Heart right ventricle (tissue), 16 donors: ENCODE results near the gene TXNRD1. TPM values are rescaled to one million over a fixed set of nuclear protein-coding genes. Genes with fewer than 3 reads are reported as not detected.

Source experiments
- ATAC-seq, 8 donors: fragments of 200-7000 bp; cut with Tn5 transposase; one replicate each; pipeline ENCODE4 v1.9.1; 2020; ENCODE audit warnings: mild to moderate bottlenecking in 8 of 8, moderate library complexity in 8 of 8, moderate number of reproducible peaks in 1 of 8
- DNase-seq, 2 donors: peaks; one replicate each; pipeline ENCODE4 v3.0.0-alpha.2; 2020
- H3K27ac ChIP-seq, 10 donors: fragments of 200-600 bp; sonication (generic) in 2 of 10; one replicate each; pipeline versions ENCODE4 v1.5.0 to v1.8.0; 2020 to 2022; ENCODE audit warnings: mild to moderate bottlenecking in 3 of 10
- H3K27me3 ChIP-seq, 7 donors: fragments of 200-600 bp; one replicate each; pipeline ENCODE4 v1.8.0; 2021 to 2022; ENCODE audit warnings: mild to moderate bottlenecking in 2 of 7
- H3K36me3 ChIP-seq, 9 donors: fragments of 200-600 bp; sonication (generic) in 1 of 9; one replicate each; pipeline versions ENCODE4 v1.5.0 to v1.8.0; 2020 to 2022; ENCODE audit warnings: mild to moderate bottlenecking in 2 of 9
- H3K4me1 ChIP-seq, 9 donors: fragments of 200-600 bp; sonication (generic) in 1 of 9; one replicate each; pipeline versions ENCODE4 v1.5.0 to v1.8.0; 2020 to 2022; ENCODE audit warnings: mild to moderate bottlenecking in 4 of 9
- H3K4me3 ChIP-seq, 10 donors: fragments of 200-600 bp; sonication (generic) in 2 of 10; one replicate each; pipeline versions ENCODE4 v1.5.0 to v1.8.0; 2020 to 2022; ENCODE audit warnings: mild to moderate bottlenecking in 7 of 10, moderate library complexity in 2 of 10
- H3K9me3 ChIP-seq, 11 donors: fragments of 200-600 bp in 10 of 11; sonication (generic) in 2 of 11; one replicate each; pipeline versions ENCODE4 v1.5.0 to v1.8.0; 2013 to 2022; ENCODE audit warnings: mild to moderate bottlenecking in 2 of 11, control low read depth in 1 of 11, moderate library complexity in 1 of 11
- WGBS, 2 donors: extraction: QIAGEN DNeasy Blood & Tissue Kit; methylation state at CpG; one replicate each; pipeline ENCODE4 v1.1.7; 2013; ENCODE audit warnings: inconsistent platforms in 1 of 2; 5-methylcytosine and 5-hydroxymethylcytosine counted together
- intact Hi-C, 10 donors: fragments of 100-400 bp; cut with DNase I; formaldehyde crosslinking; loops; one replicate each; pipeline versions ENCODE4 v1.11.1 to v1.14.2; 2022
- polyA plus RNA-seq, 2 donors: library from polyadenylated mRNA; stranded (reverse); fragments of 200-250 nt; gene quantifications; one replicate each; pipeline ENCODE4 v1.2.3, GENCODE V29; 2013
- total RNA-seq, 10 donors: library from RNA; stranded (reverse); fragmentation: NEBNext Ultra II Directional in 3 of 10; extraction: Animal tissue kit (Norgen Biotek cat#: 25700) in 3 of 10; gene quantifications; one replicate each; pipeline versions ENCODE4 v1.2.1 to v1.2.4, GENCODE V29; 2021 to 2023
- TF ChIP-seq, protein P1 (sequence below), 9 donors: fragments of 200-600 bp; sonication (generic) in 2 of 9; IDR thresholded peaks; one replicate each; pipeline versions ENCODE4 v1.5.0 to v1.8.0; 2021 to 2022; ENCODE audit warnings: antibody characterized with exemption in 9 of 9, mild to moderate bottlenecking in 5 of 9, moderate library complexity in 1 of 9
- donor health status: Arrhythmogenic right ventricular cardiomyopathy.
- donor health status: ischemic (EF 13 %, LVEDD 7.1; RV severe dilation, severe dysfunction).
- donor health status: healthy with polysubstance abuse.
- donor health status: DM: no; HTN: yes; CAD: no.
- donor health status: DM: no; HTN: no; CAD: no.
- donor health status: ischemic (EF 25% LVEDD 6.9; RV normal size, moderate dysfunction).
- donor health status: ischemic (EF 25% LVEDD 5.7; RV mildly dilated, moderate dysfunction).
- donor health status: healthy.
- donor health status: DM: yes; HTN: yes; CAD: no.
- donor health status: Ischemic cardiomyopathy.
- donor health status: ischemic (EF 35%, LVEDD 5.7; RV mildly dilated, moderate dysfunction).
- donor health status: nonischemic (EF 11% LVEDD 7.7; RV severe dilation, severe dysfunction).
- donor health status: DM: yes; HTN: yes; CAD: no.
- donor health status: PGD.
- donor health status: ischemic (EF 29% LVEDD 5.4; RV normal size, mild dysfunction).
- donor health status: nonischemic (EF 23%, LVEDD 6.1; RV moderate dilation, normal function).

The TXNRD1 gene
- total and polyA plus RNA-seq, 12 donors = 20.6 to 113 (median 79.5) TPM

DNA sequence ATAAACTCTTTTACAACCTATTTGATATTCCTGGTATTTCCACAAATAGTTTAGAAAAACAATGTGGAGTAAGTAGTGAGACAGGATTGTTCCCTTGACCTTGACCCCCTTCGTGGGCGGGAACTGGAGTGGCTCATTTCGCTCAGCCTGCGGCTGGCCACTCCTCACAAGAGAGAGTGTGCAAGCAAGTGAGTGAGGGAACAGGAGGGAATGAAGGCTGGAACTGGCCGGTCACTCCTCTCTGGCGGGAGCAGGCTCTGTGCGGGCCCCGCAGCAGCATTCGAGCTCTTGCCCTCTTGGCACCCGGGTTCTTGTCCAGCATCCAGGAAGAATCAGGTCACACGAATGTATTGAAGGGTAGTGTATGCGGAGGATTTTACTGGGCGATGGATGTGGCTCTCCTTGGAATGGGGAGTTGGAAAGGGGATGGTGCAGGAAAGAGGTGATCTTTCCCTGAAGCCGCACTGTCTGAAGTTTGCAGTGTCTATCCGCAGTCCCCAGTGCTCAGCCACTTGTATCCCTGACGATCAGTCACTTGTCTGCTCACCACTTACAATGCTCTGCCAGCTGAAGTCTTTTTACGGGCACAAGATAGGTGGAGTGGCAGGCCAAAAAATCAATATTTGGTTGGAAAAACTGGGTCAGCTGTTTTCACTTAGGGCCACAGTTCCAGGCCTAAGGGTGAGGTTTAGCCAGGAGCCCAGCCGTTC lies 28.0 kb upstream of the TXNRD1 start:
- Histone ChIP-seq H3K9me3 (peaks cover 0 to 45% (median 13%) of the 10 kb centered on the region in 11 donors), H3K36me3 (no peaks in the 10 kb centered on the region), H3K4me1 (no peaks in the 10 kb centered on the region), H3K27ac (no peak overlapping the region), H3K4me3 (no peak overlapping the region), H3K27me3 (no peaks in the 10 kb centered on the region)
- DNase-seq = no peak
- WGBS, 2 donors = 94 to 95% methylated on average over 18 of the region's 18 CpGs
- TF ChIP-seq, protein P1, sequence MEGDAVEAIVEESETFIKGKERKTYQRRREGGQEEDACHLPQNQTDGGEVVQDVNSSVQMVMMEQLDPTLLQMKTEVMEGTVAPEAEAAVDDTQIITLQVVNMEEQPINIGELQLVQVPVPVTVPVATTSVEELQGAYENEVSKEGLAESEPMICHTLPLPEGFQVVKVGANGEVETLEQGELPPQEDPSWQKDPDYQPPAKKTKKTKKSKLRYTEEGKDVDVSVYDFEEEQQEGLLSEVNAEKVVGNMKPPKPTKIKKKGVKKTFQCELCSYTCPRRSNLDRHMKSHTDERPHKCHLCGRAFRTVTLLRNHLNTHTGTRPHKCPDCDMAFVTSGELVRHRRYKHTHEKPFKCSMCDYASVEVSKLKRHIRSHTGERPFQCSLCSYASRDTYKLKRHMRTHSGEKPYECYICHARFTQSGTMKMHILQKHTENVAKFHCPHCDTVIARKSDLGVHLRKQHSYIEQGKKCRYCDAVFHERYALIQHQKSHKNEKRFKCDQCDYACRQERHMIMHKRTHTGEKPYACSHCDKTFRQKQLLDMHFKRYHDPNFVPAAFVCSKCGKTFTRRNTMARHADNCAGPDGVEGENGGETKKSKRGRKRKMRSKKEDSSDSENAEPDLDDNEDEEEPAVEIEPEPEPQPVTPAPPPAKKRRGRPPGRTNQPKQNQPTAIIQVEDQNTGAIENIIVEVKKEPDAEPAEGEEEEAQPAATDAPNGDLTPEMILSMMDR (IDR thresholded peaks at IDR 0.05) = no peak
- intact Hi-C loops = no loop called here
- no peak for ATAC-seq

DNA sequence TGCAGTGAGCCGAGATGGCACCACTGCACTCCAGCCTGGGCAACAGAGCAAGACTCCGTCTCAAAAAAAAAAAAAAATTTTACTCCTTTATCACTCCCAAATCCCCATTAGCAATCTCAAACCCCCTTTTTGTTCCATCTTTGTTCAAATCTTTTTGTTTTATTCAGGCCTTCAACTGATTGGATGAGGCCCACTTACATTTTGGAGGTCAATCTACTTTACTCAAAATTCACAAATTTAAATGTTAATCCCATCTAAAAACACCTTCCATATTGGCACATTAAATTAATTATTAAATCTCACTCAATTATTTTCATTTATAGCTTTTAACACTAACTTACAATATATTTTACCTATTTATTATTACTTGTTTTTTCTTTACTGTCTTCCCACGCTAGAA lies 27.0 kb upstream of the TXNRD1 start:
- Histone ChIP-seq H3K27ac (no peak overlapping the region), H3K27me3 (no peaks in the 10 kb centered on the region), H3K36me3 (no peaks in the 10 kb centered on the region), H3K4me1 (no peaks in the 10 kb centered on the region), H3K4me3 (no peak overlapping the region), H3K9me3 (peaks cover 0 to 35% (median 8%) of the 10 kb centered on the region in 11 donors)
- 97% methylated on average over 3 of the region's 3 CpGs for WGBS, 2 donors
- TF ChIP-seq, protein P1 (IDR thresholded peaks at IDR 0.05) = no peak
- ATAC-seq (no peak), DNase-seq (no peak)
- intact Hi-C loops = no loop called here

DNA sequence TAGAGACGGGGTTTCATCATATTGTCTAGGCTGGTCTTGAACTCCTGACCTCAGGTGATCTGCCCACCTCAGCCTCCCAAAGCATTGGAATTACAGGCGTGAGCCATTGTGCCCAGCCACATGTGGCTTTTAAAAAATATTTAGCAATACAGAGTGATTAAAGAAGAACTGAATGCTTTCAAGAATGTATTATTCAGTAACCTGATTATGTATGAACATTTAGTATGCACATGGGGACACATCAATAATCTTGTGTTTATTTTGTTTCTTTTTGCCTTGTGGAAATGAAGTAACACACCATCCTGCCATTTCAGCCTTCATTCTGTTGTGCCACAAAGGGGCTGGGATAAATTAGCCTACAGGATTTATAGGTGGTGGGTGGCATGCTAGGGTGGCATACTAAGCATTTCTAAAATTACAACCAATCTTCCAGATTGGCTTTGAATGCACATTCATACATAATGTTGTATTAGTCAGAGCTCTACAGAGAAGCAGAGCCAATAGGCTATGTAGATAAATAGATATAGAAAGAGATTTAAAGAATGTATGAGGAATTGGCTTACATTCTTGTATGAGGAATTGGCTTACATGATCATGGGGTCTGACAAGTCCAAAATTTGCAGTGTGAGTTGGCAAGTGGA lies 25.5 kb upstream of the TXNRD1 start:
- TF ChIP-seq, protein P1 (IDR thresholded peaks at IDR 0.05) = no peak

DNA sequence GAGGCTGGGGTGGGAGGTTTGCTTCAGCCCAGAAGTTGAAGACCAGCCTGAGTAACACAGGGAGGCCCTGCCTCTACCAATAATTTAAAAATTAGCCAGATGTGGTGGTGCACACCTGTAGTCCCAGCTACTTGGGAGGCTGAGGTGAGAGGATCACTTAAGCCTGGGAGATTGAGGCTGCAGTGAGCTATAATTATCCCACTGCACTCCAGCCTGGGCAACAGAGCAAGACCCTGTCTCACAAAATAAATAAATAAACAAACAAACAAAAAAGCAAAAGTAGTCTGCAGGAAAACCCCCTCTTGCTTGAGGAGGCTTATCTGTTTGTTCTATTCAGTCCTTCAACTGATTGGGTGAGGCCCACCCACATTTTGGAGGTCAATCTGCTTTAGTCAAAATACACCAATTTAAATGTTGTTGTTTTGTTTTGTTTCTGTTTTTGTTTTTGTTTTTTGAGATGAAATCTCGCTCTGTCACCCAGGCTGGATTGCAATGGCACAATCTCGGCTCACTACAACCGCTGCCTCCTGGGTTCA lies 24.9 kb upstream of the TXNRD1 start:
- TF ChIP-seq, protein P1 (IDR thresholded peaks at IDR 0.05) = no peak
- ATAC-seq (no peak), DNase-seq (no peak)
- Histone ChIP-seq H3K4me3 (no peak overlapping the region), H3K4me1 (no peaks in the 10 kb centered on the region), H3K36me3 (no peaks in the 10 kb centered on the region), H3K9me3 (peaks cover 0 to 16% (median 0%) of the 10 kb centered on the region in 11 donors), H3K27me3 (no peaks in the 10 kb centered on the region), H3K27ac (no peak overlapping the region)
- intact Hi-C loops = loop anchor here in 2 of 10 donors (10.0 kb wide), 2 partner anchors 684 to 1184 kb away; no protein-coding TSS in a partner anchor
- 96 to 98% methylated on average over 3 of the region's 3 CpGs for WGBS, 2 donors

More for the DNA sequence above, 25.5 kb upstream of the TXNRD1 start:
- 88 to 90% methylated on average over 2 of the region's 2 CpGs for WGBS, 2 donors
- Histone ChIP-seq H3K27me3 (no peaks in the 10 kb centered on the region), H3K9me3 (peaks cover 0 to 20% (median 0%) of the 10 kb centered on the region in 11 donors), H3K4me1 (no peaks in the 10 kb centered on the region), H3K4me3 (no peak overlapping the region), H3K36me3 (no peaks in the 10 kb centered on the region), H3K27ac (no peak overlapping the region)
- DNase-seq (no peak), ATAC-seq (no peak)
- intact Hi-C loops = loop anchor here in 2 of 10 donors (10.0 kb wide), 2 partner anchors 685 to 1185 kb away; no protein-coding TSS in a partner anchor
